Measurements from ENCODE around the gene ATP10A.

ATP10A gene

DNA sequence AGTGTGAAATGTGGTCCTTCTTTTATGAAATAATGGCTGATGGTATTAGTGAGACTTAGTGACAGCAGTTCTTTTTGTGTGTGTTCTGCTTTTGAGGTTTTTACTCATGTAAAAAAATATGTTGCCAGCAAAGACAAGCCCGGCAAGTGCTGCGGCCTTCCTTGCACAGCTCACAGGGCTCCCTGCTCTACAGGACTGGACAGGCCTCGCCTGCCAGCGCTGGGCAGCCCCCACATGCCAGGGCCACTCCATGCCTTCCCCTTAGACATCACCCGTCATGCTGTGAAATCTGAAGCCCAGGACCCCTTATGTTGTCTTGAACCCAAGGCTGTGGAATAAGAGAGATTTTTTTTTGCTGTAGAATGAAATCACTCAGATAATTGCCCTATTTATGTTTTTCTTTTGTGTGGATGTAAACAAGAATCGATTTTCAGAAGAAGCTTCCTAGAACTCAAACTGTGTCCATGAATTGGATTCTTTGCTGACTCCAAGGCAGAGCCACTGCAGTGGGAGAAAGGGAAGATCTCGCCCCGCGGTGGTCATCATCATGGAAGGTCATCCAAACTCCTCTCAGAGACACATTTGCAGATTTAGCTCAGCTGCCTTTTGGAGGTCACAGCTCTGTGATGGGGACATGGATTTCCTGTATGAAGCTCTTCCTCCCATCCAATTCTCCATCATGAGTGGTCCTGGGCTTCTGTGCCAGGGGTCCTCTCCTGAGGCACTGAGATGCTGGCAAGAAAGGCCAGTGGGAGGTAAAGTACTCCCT lies 150.8 kb downstream of the ATP10A start:
- TF ChIP-seq, protein P1, sequence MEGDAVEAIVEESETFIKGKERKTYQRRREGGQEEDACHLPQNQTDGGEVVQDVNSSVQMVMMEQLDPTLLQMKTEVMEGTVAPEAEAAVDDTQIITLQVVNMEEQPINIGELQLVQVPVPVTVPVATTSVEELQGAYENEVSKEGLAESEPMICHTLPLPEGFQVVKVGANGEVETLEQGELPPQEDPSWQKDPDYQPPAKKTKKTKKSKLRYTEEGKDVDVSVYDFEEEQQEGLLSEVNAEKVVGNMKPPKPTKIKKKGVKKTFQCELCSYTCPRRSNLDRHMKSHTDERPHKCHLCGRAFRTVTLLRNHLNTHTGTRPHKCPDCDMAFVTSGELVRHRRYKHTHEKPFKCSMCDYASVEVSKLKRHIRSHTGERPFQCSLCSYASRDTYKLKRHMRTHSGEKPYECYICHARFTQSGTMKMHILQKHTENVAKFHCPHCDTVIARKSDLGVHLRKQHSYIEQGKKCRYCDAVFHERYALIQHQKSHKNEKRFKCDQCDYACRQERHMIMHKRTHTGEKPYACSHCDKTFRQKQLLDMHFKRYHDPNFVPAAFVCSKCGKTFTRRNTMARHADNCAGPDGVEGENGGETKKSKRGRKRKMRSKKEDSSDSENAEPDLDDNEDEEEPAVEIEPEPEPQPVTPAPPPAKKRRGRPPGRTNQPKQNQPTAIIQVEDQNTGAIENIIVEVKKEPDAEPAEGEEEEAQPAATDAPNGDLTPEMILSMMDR (IDR thresholded peaks at IDR 0.05; ENCODE audit: low read depth, low read length, missing control alignments) = no peak
- Histone ChIP-seq H3K27ac (no peak overlapping the region), H3K4me3 (ENCODE audit: low read depth, low read length) (no peak overlapping the region), H3K27me3 (replicated peaks) (no peaks in the 10 kb centered on the region), H3K36me3 (replicated peaks) (no peaks in the 10 kb centered on the region)
- no peak for DNase-seq
- in situ Hi-C loops (cut with HindIII; ENCODE audit: low pct_ligation_motif_present, low sequenced_read_pairs) = no loop called here

DNA sequence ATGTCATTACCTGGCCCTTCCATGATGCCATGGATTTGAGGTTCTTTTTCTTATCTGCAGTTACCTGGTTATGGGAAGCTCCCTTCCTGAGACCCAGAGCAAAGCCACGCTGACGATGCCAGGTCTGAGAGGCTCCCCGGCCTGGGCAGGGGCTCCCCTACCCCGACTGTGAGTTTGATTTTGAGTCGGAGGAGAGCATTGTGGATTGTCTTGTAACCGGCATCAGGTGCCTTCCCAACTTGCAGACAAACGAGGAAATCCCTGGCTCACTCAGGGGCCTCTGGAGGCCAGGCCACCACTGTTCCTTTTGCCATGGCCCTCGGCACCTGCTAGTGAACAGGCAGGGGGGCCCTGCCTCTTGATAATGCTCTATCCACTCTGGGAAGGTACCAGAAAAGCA lies 151.4 kb downstream of the ATP10A start:
- no peak for DNase-seq
- no peaks in the 10 kb centered on the region for H3K36me3 ChIP-seq (replicated peaks)
- TF ChIP-seq, protein P1 (IDR thresholded peaks at IDR 0.05; ENCODE audit: low read depth, low read length, missing control alignments) = no peak
- no peak overlapping the region for H3K4me3 ChIP-seq (ENCODE audit: low read depth, low read length)
- H3K27ac ChIP-seq = no peak overlapping the region
- H3K27me3 ChIP-seq (replicated peaks) = no peaks in the 10 kb centered on the region
- in situ Hi-C loops (cut with HindIII; ENCODE audit: low pct_ligation_motif_present, low sequenced_read_pairs) = no loop called here

DNA sequence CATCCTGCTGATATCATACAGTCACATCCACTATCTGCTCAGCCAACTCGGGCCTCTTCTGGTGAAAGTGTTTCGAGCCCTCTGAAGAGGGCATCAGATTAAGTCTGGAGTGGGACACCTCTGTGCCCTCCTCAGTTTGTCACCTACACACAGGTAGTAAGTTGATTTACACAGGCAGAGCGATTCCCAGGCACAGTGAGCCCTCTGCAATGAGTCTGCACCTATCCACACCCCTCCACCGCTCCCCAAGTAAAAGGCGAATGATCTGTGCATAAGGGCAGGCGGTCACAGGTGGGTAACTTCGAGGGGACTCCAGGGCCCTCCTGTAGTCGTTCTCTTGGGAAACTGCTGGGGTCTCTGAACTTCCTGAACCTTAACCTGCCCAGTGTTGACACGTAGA lies 152.0 kb downstream of the ATP10A start:
- H3K27ac ChIP-seq = no peak overlapping the region
- no peak for DNase-seq
- in situ Hi-C loops (cut with HindIII; ENCODE audit: low pct_ligation_motif_present, low sequenced_read_pairs) = no loop called here
- H3K27me3 ChIP-seq (replicated peaks) = no peaks in the 10 kb centered on the region
- TF ChIP-seq, protein P1 (IDR thresholded peaks at IDR 0.05; ENCODE audit: low read depth, low read length, missing control alignments) = no peak
- no peak overlapping the region for H3K4me3 ChIP-seq (ENCODE audit: low read depth, low read length)
- no peaks in the 10 kb centered on the region for H3K36me3 ChIP-seq (replicated peaks)

DNA sequence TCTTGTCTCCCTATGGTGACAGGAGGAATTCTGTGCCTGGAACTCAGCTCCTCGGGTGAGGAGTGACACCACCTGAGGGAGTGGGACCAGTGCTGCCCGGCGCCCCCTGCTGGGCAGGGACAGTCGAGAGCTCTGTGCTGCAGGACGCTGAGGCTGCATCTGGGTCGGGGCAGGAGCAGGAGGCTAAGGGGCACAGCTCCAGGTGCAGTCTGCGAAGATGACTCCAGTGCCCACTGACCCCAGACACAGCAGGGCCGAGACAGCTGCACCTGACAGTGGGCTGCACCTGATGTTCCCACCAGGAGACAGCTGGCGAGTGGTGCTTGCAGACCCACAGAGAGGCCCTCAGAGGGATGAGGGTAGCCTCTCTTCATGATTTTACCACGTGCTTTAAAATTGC lies 152.9 kb downstream of the ATP10A start:
- DNase-seq = no peak
- Histone ChIP-seq H3K4me3 (ENCODE audit: low read depth, low read length) (no peak overlapping the region), H3K27me3 (replicated peaks) (no peaks in the 10 kb centered on the region), H3K36me3 (replicated peaks) (no peaks in the 10 kb centered on the region), H3K27ac (no peak overlapping the region)
- TF ChIP-seq, protein P1 (IDR thresholded peaks at IDR 0.05; ENCODE audit: low read depth, low read length, missing control alignments) = peak; percentile 77
- in situ Hi-C loops (cut with HindIII; ENCODE audit: low pct_ligation_motif_present, low sequenced_read_pairs) = no loop called here

DNA sequence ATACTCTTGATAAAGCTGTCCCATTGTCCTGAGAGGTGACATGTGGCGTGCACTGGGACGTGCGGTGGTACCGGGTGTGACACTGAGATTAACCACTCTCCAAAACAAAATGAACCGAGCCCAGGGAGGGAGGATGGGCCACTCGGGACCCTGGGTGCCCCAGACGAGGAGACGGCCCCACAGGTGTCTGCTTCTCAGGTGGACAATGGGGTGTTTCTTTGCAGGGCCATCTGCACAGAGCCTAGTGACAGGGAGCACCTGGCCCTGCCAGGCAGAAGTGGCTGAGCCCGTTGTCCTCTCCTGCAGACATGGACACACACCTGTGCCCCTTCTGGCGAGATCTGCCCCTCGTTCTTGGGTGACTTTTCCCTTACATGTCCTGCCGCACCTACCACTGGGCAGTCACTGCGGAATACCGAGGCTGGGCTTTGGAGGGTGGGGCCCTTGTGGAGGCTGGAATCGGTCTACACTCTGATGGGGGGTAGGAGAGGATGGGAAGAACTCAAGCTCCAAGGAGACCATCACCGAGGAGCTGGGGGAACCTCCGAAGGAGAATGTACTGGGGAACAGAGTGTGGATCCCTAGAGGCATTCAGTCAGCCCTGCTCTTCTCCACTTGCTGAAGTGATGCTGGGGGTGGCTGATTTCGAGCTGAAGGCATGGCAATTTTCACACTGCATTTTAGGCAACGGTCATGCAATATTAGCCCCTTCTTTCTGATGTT lies 153.5 kb downstream of the ATP10A start:
- TF ChIP-seq, protein P1 (IDR thresholded peaks at IDR 0.05; ENCODE audit: low read depth, low read length, missing control alignments) = no peak
- DNase-seq = no peak
- in situ Hi-C loops (cut with HindIII; ENCODE audit: low pct_ligation_motif_present, low sequenced_read_pairs) = no loop called here

More for the DNA sequence above, 153.5 kb downstream of the ATP10A start:
- Histone ChIP-seq H3K36me3 (replicated peaks) (no peaks in the 10 kb centered on the region), H3K27ac (no peak overlapping the region), H3K4me3 (ENCODE audit: low read depth, low read length) (no peak overlapping the region), H3K27me3 (replicated peaks) (no peaks in the 10 kb centered on the region)

Measured in brain microvascular endothelial cell (primary cell).